Neural progenitor cell (in vitro differentiated cells): ENCODE data around the gene OR51G2. TPM values are rescaled to one million over a fixed set of nuclear protein-coding genes. Genes with fewer than 3 reads are reported as not detected.

ENCODE experiments used
- DNase-seq: peaks from one replicate; pipeline ENCODE4 v3.0.0-alpha.2; 2016; ENCODE audit warnings: low spot score
- H2AFZ ChIP-seq: fragments of 200-600 bp; sonication (generic); replicated peaks from 2 replicates; pipeline ENCODE4 v1.6.1; 2016; ENCODE audit warnings: antibody characterized with exemption
- H3F3A ChIP-seq: fragments of 200-600 bp; sonication (generic); 2 replicates; pipeline ENCODE4 v1.6.1; 2016; ENCODE audit warnings: antibody characterized with exemption, low read depth
- H3K27ac ChIP-seq: fragments of 200-600 bp; sonication (generic); 2 replicates; pipeline ENCODE4 v1.5.1; 2016; ENCODE audit warnings: mild to moderate bottlenecking
- H3K27me3 ChIP-seq: fragments of 200-600 bp; sonication (generic); 2 replicates; pipeline ENCODE4 v1.6.1; 2016; ENCODE audit warnings: mild to moderate bottlenecking, moderate library complexity
- H3K36me3 ChIP-seq: fragments of 200-600 bp; sonication (generic); 2 replicates; pipeline ENCODE4 v1.5.1; 2016
- H3K4me1 ChIP-seq: fragments of 200-600 bp; sonication (generic); 2 replicates; pipeline ENCODE4 v1.6.1; 2016; ENCODE audit warnings: mixed run types
- H3K4me2 ChIP-seq: fragments of 200-600 bp; sonication (generic); 2 replicates; pipeline ENCODE4 v1.6.1; 2016
- H3K4me3 ChIP-seq: fragments of 200-600 bp; sonication (generic); 2 replicates; pipeline ENCODE4 v1.5.1; 2016
- H3K79me2 ChIP-seq: fragments of 200-600 bp; sonication (generic); 2 replicates; pipeline ENCODE4 v1.6.1; 2016; ENCODE audit warnings: low read depth
- H3K9ac ChIP-seq: fragments of 200-600 bp; sonication (generic); 2 replicates; pipeline ENCODE4 v1.6.1; 2016
- H3K9me3 ChIP-seq: fragments of 200-600 bp; sonication (generic); 2 replicates; pipeline ENCODE4 v1.5.1; 2016; ENCODE audit warnings: low read depth
- H4K20me1 ChIP-seq: fragments of 200-600 bp; sonication (generic); 2 replicates; pipeline ENCODE4 v1.6.1; 2016; ENCODE audit warnings: low read depth
- H3K27ac Mint-ChIP-seq: 3 replicates; pipeline ENCODE4 v1.8.0; 2021; ENCODE audit warnings: mixed read lengths
- H3K27me3 Mint-ChIP-seq: 2 replicates; pipeline ENCODE4 v1.8.0; 2022; ENCODE audit warnings: low read depth, mild to moderate bottlenecking, inconsistent platforms, moderate library complexity, mixed read lengths; ENCODE audit not compliant: insufficient read depth
- H3K36me3 Mint-ChIP-seq: 3 replicates; pipeline ENCODE4 v1.8.0; 2021; ENCODE audit warnings: mixed read lengths
- H3K4me1 Mint-ChIP-seq: 3 replicates; pipeline ENCODE4 v1.8.0; 2021; ENCODE audit warnings: mixed read lengths
- H3K4me3 Mint-ChIP-seq: 3 replicates; pipeline ENCODE4 v1.8.0; 2021; ENCODE audit warnings: mild to moderate bottlenecking, moderate library complexity, mixed read lengths
- H3K9me3 Mint-ChIP-seq: 3 replicates; pipeline ENCODE4 v1.8.0; 2020; ENCODE audit warnings: mixed read lengths
- CTCF ChIP-seq: fragments of 200-600 bp; sonication (generic); IDR thresholded peaks from 2 replicates; pipeline ENCODE4 v1.5.1; 2017; ENCODE audit warnings: antibody characterized with exemption, mild to moderate bottlenecking
- EZH2 ChIP-seq: fragments of 200-600 bp; sonication (generic); IDR thresholded peaks from 2 replicates; pipeline ENCODE4 v1.6.1; 2017; ENCODE audit warnings: antibody characterized with exemption, mild to moderate bottlenecking, moderate library complexity
- EZH2phosphoT487 ChIP-seq: fragments of 200-600 bp; sonication (generic); IDR thresholded peaks from 2 replicates; pipeline ENCODE4 v1.6.1; 2017; ENCODE audit warnings: antibody characterized with exemption
- total RNA-seq: library from RNA; depleted of rRNA; stranded (reverse); fragments of >200 nt; gene quantifications from 2 replicates; pipeline ENCODE4 v1.2.3, GENCODE V29; 2015; ENCODE audit warnings: low replicate concordance

Gene OR51G2
- total RNA-seq = not detected in 2 replicates

- Mint-ChIP-seq H3K4me3 (no peak within 1 kb of the TSS), H3K27me3 (no peaks in the 10 kb centered on the region), H3K27ac (no peak within 1 kb of the TSS), H3K36me3 (no peaks in the 10 kb centered on the region), H3K4me1 (no peaks in the 10 kb centered on the region), H3K9me3 (no peaks in the 10 kb centered on the region)
- Histone ChIP-seq H3K27ac (no peak within 1 kb of the TSS), H3K4me3 (no peak within 1 kb of the TSS), H3K4me1 (no peaks in the 10 kb centered on the region), H3K79me2 (no peaks in the 10 kb centered on the region), H3K36me3 (no peaks in the 10 kb centered on the region), H2AFZ (no peak within 1 kb of the TSS), H3K9ac (no peak within 1 kb of the TSS), H3K9me3 (no peaks in the 10 kb centered on the region), H3K27me3 (no peaks in the 10 kb centered on the region), H4K20me1 (no peaks in the 10 kb centered on the region), H3F3A (no peaks in the 10 kb centered on the region), H3K4me2 (no peak within 1 kb of the TSS)
- no peak for TF ChIP-seq EZH2
- no peak for TF ChIP-seq CTCF
- no peak for TF ChIP-seq EZH2phosphoT487
- no peak for DNase-seq
Measured at GRCh38 chr11:4919250-4919649, at the start of gene OR51G2. OR51G2 (minus strand) TSS chr11:4919350; CDS start chr11:4915663, 3,687 bp downstream.

- no peaks in the 10 kb centered on the region for H3K9me3 ChIP-seq
- H3K27ac Mint-ChIP-seq = no peak overlapping the region
- no peak overlapping the region for H3K4me2 ChIP-seq
- no peaks in the 10 kb centered on the region for H3K9me3 Mint-ChIP-seq
- no peaks in the 10 kb centered on the region for H3K79me2 ChIP-seq
- H3K36me3 ChIP-seq = no peaks in the 10 kb centered on the region
- H3K27ac ChIP-seq = no peak overlapping the region
- no peaks in the 10 kb centered on the region for H3K27me3 Mint-ChIP-seq
- H3K4me3 Mint-ChIP-seq = no peak overlapping the region
- H4K20me1 ChIP-seq = no peaks in the 10 kb centered on the region
- no peak overlapping the region for H2AFZ ChIP-seq
- no peaks in the 10 kb centered on the region for H3K27me3 ChIP-seq
- no peaks in the 10 kb centered on the region for H3K36me3 Mint-ChIP-seq
- no peaks in the 10 kb centered on the region for H3K4me1 Mint-ChIP-seq
- H3K9ac ChIP-seq = no peak overlapping the region
- DNase-seq = no peak
- no peaks in the 10 kb centered on the region for H3K4me1 ChIP-seq
- no peaks in the 10 kb centered on the region for H3F3A ChIP-seq
- H3K4me3 ChIP-seq = no peak overlapping the region
- no peak for TF ChIP-seq CTCF
- no peak for TF ChIP-seq EZH2phosphoT487
- TF ChIP-seq EZH2 = no peak
Measured at GRCh38 chr11:4962816-4963215, 43.7 kb upstream of the OR51G2 start.

GRCh38 chr11:4960877-4961276 lies 41.7 kb upstream of the OR51G2 start:
- no peak for DNase-seq
- H3K4me3 ChIP-seq = no peak overlapping the region
- TF ChIP-seq CTCF (no peak), EZH2 (no peak)
- no peaks in the 10 kb centered on the region for H3K36me3 Mint-ChIP-seq
- no peak overlapping the region for H3K4me2 ChIP-seq
- H3K27ac Mint-ChIP-seq = no peak overlapping the region
- H2AFZ ChIP-seq = no peak overlapping the region
- no peak overlapping the region for H3K27ac ChIP-seq
- H3K79me2 ChIP-seq = no peaks in the 10 kb centered on the region
- H3K9ac ChIP-seq = no peak overlapping the region
- peaks cover 2% of the 10 kb centered on the region for H3K27me3 Mint-ChIP-seq
- no peaks in the 10 kb centered on the region for H3K9me3 Mint-ChIP-seq
- H3F3A ChIP-seq = no peaks in the 10 kb centered on the region
- H3K9me3 ChIP-seq = no peaks in the 10 kb centered on the region
- no peaks in the 10 kb centered on the region for H3K27me3 ChIP-seq
- no peak overlapping the region for H3K4me3 Mint-ChIP-seq
- H3K36me3 ChIP-seq = no peaks in the 10 kb centered on the region
- no peaks in the 10 kb centered on the region for H3K4me1 ChIP-seq
- H3K4me1 Mint-ChIP-seq = no peaks in the 10 kb centered on the region
- H4K20me1 ChIP-seq = no peaks in the 10 kb centered on the region
